GM18909 (cell line): ENCODE results near the gene NDUFAF5.

Source experiments
- ATAC-seq: cut with Tn5 transposase; IDR thresholded peaks from one replicate; pipeline ENCODE4 v1.9.1; 2021; ENCODE audit warnings: mild to moderate bottlenecking; ENCODE audit not compliant: unreplicated experiment, poor library complexity

NDUFAF5 gene

DNA sequence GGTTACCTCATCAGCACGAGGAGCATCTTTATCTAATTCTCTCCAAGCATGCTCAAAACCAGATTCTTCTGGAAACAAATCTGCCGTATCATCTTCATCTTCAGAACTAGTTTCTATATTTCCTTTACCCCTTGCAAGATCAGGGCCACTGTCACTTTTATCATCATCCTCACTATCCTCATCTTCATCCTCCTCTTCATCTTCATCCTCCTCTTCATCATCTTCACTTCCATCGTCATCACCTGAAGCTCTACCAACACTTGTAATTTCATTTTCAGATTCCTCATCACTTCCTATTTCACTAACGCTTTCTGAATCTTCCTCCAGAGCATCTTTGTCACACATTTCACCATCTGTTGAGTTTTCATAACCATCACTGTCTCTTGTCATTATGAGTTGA is 9.0 kb upstream of the NDUFAF5 start:
- ATAC-seq = no peak

DNA sequence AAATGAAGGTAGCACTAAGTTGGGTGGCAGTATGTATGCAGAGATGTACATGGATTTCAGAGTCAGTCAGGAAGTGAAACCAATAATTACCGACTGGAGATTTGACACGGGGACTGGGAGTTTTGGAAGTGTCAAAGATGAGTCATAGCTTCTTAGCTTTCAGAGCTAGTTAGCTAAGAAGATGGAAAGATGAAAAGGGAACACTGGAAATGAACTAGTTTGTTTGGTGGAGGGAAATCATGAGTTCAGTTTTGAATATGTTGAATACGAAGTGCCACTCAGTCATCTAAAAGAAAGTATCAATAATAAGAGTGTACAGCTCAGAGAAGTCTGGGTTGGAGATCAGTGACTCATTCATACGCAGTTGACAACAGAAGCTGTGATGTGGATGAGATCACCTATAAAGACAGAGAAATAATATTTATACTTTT is 7.6 kb upstream of the NDUFAF5 start:
- no peak for ATAC-seq

DNA sequence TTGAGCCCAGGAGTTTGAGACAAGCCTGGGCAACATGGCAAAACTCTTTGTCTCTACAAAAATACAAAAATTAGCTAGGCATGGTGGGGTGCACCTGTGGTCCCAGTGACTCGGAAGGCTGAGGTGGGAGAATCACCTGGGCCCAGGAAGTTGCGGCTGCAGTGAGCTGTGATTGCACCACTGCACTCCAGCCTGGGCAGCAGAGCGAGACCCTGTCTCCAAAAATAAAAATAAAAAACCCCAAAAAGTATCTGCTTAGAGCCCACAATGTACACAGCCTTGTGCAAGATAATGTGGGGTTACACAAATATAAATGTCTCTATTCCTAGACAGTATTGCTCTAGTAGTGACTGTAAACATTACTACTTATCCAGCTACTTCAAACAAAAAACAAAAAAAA is 6.0 kb upstream of the NDUFAF5 start:
- peak; percentile 45 for ATAC-seq

DNA sequence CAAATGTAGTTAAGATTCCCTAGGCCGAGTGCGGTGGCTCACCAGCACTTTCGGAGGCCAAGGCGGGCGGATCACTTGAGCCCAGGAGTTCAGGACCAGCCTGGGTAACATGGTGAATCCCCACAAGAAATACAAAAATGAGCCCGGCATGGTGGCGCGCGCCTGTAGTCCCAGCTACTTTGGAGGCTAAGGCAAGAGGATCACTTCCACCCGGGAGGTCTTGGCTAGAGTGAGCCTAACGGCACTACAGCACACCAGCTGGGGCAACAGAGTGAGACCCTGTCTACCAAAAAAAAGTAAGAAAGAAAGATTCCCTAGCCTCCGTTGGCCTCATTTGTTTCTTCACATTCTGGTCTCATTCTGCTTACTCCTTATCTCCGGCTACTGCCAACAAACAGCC is 1.3 kb upstream of the NDUFAF5 start:
- ATAC-seq = no peak

DNA sequence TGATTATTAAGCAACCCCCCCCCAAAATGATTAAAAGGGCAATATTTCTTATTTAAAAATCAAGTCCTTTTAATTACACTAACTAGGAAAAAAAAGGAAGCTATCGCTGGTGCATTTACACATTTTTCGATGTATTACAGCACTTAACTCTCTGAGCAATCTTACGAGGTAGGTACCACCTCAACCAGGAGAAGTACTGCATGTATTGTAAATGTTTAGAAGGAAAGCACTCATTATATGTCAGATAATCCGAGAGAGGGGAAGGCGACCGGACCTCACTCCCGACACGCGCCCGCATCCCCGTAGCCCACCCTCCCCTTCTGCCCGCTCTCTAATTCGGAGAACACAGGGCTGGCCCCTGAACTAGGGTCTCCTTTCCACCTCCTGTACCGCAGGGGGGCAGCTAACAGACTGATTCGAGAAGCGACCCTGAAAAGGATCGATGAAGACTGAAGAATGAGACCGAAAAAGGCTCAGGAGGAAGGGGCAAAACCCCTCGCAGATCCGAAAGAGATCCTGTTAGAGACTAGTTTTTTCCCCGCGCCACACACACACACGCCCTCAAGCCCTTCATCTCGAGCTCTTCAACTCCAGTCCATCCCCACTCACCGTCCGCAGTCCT is 446 bp upstream of the NDUFAF5 start:
- peak; percentile 13 for ATAC-seq

DNA sequence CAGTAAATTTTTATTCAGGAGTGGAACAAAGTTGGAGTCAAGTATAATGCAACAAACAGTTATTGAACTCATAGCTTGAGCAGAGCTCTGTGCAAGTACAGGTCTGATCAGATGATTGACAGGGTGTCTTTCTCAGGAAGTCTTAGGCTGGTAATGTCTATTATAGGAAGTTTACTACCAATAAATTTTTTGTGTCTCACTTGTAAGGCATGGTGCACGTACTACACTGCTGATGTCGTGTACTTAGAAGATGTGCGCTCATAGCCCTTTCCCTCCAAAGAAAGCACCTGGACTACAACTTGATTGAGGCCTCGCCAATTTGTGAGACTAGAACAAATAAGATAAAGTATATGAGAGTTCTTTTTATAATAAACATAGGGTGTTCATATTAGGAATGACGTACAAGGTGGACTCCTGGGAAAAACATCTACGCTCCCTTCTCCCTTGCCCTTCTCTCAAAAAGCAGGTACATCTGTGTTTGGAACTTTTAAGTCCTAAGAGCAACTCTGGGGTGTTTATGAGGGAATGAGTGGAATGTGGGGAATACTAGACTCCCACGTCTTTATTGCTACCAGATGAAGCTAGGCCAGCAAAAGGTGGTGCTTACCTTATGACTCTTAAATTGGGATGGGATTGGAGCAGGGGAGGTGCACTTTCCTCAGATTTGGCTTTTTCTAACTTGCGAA is 1.5 kb downstream of the NDUFAF5 start:
- ATAC-seq = no peak

DNA sequence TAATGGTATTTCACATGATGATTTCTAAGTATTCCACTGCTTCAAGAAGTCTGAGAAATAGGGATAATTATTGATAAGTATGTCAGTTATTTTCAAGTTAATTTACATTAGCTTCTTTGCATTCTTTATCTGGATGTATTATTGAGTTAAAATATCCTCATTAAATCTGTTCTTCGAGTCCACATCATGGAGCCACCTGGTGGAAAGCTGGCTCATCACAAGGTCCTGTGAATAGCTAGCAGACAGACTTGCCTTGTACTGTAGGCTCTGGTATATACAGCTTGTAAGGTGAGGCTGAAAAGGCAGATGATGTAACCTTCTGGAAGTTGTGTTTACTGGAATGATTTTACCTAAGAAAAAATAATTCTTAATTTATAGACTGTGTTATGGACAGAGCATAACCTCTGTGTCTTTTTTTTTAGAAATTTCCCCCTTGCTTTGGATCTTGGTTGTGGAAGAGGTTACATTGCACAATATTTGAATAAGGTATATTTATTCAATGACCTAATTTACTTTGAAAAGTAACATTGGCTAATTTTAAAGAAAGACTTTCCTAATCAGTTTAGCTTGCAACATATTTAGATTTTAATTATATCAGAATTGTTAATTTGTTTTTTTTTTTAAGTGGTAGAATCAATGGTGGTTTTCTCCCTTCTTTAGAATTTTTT is 3.5 kb downstream of the NDUFAF5 start:
- ATAC-seq = peak; percentile 40

DNA sequence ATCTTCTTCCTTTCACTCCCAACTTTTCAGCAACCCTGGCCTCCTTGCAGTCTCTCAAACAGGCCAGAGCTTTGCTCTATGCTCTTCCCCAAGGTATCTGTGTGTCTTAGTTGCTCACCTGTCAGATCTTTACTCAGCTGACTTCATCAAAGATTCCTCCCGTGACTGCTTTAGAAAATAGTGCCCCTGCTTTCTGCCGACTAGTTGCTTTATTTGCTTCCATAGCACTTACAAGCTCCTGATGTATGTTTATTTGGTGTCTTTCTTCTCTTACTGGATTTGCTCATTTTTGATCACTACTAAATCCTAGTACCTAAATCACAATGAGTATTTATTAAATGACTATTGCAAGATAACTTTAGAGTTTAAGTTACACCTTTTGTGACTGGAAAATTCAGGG is 5.9 kb downstream of the NDUFAF5 start:
- ATAC-seq = no peak

DNA sequence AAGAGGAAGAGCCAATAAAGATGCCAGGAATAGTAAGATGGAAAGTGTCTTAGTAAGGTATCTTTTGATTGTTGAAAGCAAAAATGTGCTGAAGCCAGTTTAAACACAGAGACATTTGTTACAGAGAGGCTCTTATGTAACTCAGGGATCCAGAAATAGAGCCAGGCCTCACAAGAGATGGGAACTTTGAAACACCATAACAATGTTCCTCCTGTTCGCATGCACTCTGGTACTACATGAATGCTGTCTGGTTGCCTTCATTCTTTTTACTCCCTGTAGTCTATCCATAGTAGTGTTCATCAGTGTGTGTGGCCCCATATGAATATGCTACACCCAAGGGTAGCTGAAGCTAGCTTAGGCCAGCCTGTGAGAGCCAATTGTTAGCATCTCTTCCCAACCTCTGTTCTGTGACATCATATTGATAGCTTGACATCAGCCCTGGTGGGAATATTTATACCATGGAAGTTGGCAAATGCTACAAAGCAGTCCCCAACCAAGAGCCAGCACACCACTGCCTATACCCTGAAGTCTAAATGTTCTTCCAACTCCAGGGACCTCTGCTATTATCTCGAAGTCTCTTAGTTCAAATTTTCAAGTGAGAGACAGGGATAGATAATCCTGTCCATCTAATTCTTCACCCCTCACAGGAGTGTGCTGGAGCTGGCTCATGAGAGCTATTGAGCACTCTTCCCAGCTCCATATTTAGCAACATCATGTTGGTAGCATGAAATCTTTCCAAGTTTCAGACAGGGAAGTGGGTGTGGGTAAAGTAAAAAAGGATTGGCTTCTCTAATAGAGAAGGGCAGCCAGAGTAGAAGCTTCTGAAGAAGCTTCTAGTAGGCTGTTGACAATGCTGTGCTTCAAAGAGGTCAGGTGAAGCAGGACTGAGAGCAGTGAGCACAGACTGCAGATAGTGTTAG is 7.0 kb downstream of the NDUFAF5 start:
- ATAC-seq = no peak

DNA sequence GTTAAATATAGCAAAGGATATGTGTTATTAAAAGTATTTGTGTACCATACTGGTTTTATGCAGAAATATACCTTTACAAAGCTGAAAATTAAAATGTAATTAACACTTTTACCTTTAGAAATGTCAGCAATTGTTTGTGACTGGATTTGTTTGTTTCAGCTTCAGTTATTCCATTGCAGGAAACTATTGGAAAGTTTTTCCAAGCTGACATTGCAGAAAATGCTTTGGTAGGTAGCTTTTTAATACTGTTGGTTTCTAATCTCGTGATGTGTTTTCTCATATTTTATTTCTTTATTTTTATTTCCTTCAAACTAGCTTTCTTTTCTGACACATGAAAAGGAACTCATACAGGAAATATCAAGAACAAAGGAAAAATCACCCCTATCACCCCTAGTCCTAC is 8.2 kb downstream of the NDUFAF5 start:
- no peak for ATAC-seq

DNA sequence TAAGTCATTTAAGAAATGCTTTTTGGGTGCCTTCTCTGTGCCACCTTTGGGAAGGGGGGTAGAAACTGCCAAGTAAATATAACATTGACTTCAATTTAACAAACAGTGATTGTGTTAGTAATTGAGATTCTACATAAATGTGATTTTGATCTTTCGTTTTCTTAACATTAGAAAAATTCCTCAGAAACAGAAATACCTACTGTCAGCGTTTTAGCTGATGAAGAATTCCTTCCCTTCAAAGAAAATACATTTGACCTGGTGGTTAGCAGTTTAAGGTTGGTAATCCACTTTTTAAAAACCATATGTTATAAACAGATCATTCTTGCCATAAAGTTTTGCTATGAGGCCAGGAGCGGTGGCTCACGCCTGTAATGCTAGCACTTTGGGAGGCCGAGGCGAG is 9.8 kb downstream of the NDUFAF5 start:
- ATAC-seq = no peak

DNA sequence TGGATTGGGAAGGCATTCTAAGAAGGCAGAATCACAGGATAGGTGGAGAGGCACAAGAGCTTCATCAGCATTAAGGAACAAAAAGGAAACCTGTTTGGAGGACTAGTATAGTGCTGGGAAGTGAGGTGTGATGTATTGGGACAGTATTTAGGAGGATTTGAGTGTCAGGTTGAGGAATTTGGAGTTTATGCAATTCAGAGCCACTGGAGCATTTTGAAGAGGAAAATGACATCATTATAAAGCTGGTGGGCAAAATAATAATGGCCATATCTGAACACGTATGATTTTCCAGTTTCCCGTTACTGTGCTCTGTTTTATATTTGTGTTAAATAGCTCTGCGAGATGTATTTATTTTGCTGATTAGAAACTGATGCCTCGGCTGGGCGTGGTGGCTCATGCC is 14.2 kb downstream of the NDUFAF5 start:
- no peak for ATAC-seq

DNA sequence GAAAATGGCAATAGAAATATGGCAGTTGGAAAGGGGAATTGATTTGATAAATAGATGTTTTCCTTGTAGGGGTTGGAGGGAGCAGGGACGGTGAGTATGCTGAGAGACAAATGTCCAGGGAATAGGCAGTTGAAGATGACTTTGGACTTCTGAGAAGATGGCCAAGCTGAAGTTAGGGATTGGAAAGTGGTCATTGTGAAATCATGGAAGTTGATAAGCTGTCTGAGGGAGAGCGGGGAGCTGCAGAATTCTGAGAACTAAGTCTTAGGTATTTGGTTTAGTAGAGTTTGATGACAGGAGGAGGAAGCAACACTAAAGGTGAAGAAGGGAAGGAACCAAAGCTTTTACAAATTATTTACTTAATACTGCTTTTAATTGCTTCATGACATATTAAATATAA is 15.1 kb downstream of the NDUFAF5 start:
- no peak for ATAC-seq

DNA sequence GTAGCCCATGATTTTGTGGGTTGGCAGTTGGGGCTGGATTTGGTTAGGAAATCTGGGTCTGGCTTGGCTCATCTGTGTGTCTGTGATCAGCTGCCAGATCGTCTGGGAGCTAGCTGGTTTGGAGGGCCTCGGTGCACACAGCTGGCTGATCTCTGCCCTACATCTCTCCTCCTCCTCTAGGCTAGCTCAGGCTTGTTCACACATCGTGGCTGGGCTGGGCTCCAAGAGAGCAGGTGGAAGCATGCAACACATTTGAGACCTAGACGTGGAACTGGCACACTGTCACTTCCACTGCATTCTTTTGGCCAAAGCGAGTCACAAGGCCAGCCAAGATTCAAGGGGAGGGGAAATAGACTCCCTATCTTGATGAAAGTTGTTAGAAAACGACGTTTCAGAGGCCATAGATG is 15.9 kb downstream of the NDUFAF5 start:
- ATAC-seq = no peak

DNA sequence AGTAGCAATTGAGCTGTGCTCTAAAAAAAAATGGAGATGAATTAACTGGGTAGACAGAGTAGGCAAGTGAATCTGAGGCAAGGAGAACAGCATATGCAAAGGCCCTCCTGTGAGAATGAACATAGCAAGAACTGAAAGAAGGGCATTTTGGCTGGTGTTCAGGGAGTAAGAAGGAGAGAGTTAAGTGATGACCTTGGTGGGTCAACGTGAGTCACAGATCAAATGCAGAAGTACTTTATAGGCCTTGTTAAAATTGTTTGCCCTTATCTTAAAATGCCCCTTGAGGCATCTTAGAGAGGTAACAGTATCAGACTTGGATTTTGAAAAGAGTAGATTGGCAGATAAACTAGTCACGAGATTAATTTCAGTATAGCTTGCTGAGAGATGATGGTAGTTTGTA is 24.5 kb downstream of the NDUFAF5 start:
- no peak for ATAC-seq

DNA sequence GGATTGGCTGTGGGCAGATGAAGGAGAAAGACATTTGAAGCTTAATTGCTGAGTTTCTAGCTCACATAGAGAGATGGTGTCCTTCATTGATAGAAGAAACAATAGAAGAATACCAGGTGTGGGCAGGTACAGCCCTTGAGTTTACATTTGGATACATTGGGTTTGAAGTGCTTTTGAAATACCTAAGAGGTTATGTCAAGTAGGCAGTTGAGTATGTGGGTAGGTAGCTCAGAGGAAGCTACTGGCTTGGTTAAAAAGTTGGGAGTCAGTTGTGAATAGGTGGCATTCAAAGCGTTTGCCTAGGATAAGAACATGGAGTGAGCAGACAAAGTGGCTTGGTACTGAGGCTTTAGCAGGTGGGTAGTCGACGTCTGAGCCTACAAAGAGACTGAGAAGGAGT is 25.0 kb downstream of the NDUFAF5 start:
- no peak for ATAC-seq

DNA sequence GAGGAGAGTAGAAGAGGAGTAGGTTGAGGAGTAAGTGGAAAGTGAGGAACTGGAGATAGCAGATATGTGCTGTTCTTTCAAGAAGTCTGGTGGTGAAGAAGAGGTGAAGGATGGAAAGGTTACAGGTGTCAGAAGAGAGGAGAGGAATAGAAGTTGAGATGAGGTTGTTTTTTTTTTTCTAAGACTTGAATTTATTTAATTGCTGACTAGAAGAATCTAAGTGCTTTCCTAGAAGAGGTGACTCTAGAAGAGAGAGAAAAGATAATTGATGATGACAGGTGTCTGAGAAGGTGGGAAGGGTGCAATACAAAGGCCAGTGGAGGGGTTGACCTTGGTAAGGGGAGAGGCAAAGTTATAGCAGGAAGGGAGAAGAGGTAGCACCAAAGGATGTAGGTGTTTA is 25.6 kb downstream of the NDUFAF5 start:
- no peak for ATAC-seq

DNA sequence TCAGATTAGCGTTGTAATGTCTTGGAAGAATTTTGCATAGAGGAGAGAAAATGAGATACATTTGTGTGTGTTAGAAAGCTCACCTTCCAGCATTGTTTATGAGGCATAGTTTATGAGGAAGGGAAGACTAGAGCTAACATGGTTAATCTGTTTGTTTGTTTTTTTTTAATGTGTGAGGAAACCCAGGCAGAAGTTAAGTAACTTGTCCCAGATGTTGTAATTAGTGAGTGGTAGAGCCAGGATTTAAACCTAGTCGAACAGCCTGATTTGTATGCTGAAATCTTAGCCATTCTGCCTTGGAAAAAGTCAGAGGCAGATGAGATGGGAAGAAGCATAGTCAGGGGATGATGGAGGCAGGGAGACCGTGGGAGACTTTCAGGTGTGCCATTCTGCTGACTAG is 29.1 kb downstream of the NDUFAF5 start:
- ATAC-seq = no peak

DNA sequence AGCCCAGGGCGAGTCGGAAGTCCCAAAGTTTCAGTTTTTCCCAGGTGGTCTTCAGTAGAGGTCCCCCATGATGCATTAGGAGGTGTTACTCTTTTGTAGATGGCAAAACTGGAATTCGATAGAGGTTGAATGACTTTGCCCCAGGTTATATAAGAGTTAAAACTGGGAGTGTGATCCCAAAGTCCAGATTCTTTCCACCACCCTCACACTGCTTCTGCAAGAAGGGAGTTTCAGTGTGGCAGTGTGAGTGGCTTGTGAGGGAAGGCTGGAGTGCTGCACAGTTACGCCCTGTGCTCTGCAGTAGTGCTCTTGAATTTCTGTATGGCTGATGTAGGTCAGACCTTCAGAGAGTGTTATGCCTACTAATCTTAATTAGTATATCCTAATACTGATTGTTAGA is 29.8 kb downstream of the NDUFAF5 start:
- ATAC-seq = no peak

DNA sequence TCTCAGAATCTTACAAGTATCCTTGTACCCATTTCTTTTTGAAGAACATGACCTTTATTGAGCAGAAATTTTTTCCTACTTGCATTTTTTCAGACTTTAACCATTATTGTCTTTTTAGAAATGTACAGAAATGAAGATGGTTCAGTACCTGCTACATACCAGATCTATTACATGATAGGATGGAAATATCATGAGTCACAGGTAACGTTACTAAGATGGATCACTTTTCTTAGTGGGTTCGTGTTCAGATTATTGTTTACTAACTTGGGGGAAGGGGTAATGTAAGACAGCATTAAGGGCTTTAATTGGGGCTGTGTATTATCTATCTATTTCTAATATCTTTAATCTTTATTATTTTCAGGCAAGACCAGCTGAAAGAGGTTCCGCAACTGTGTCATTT is 31.9 kb downstream of the NDUFAF5 start:
- ATAC-seq = no peak

DNA sequence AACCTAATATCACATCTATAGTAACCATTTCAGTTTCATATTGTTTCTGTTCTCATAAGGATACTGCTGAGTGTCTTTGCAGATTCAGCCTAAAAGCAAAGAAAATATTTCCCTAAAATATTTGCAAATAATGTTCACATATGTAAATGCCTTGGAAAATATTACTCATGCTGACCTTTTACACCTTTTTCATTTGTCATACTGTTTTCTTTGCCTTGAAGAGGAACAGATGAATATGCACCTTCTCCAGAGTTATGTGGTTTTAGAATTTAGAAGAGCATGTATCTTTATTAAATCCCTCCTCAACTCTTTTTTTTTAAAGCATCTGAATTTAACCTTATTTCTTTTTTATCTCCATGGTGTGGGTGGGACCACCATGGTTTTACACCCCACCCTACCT is 32.5 kb downstream of the NDUFAF5 start:
- no peak for ATAC-seq
